Loucy (cell line): Measurements from ENCODE around the gene FMN1.

ENCODE experiments used
- H2AFZ ChIP-seq: fragments of 200-600 bp; sonication (generic); 2 replicates; pipeline ENCODE4 v1.6.0; 2016; ENCODE audit warnings: antibody characterized with exemption, mild to moderate bottlenecking, low read length, moderate library complexity
- H3F3A ChIP-seq: fragments of 200-600 bp; 2 replicates; pipeline ENCODE4 v1.6.0; 2016; ENCODE audit warnings: antibody characterized with exemption, low read depth, mild to moderate bottlenecking
- H3K27me3 ChIP-seq: fragments of 200-600 bp; sonication (generic); 2 replicates; pipeline ENCODE4 v1.6.1; 2014; ENCODE audit warnings: low read length, mild to moderate bottlenecking; ENCODE audit not compliant: insufficient read depth, poor library complexity, severe bottlenecking
- H3K36me3 ChIP-seq: fragments of 200-600 bp; sonication (generic); 2 replicates; pipeline ENCODE4 v1.6.1; 2016; ENCODE audit warnings: low read length; ENCODE audit not compliant: insufficient read depth
- H3K4me1 ChIP-seq: fragments of 200-600 bp; sonication (generic); 2 replicates; pipeline ENCODE4 v1.5.1; 2014; ENCODE audit warnings: low read length, mild to moderate bottlenecking; ENCODE audit not compliant: insufficient read depth, poor library complexity, severe bottlenecking
- H3K4me2 ChIP-seq: fragments of 200-600 bp; sonication (generic); 2 replicates; pipeline ENCODE4 v1.6.0; 2014; ENCODE audit warnings: antibody characterized with exemption, low read length, low read depth, mild to moderate bottlenecking; ENCODE audit not compliant: poor library complexity, severe bottlenecking
- H3K4me3 ChIP-seq: fragments of 200-600 bp; sonication (generic); 2 replicates; pipeline ENCODE4 v1.5.1; 2014; ENCODE audit warnings: low read length, mild to moderate bottlenecking, mixed read lengths; ENCODE audit not compliant: poor library complexity, severe bottlenecking
- H3K79me2 ChIP-seq: fragments of 200-600 bp; sonication (generic); 2 replicates; pipeline ENCODE4 v1.6.1; 2014; ENCODE audit warnings: low read length; ENCODE audit not compliant: insufficient read depth
- H3K9ac ChIP-seq: fragments of 200-600 bp; sonication (generic); 2 replicates; pipeline ENCODE4 v1.6.0; 2014; ENCODE audit warnings: mild to moderate bottlenecking, low read depth, low read length, moderate library complexity; ENCODE audit not compliant: poor library complexity, severe bottlenecking
- H3K9me2 ChIP-seq: fragments of 200-600 bp; sonication (generic); replicated peaks from 2 replicates; pipeline ENCODE4 v1.6.1; 2016; ENCODE audit warnings: low read depth, low read length, mixed read lengths
- H3K9me3 ChIP-seq: fragments of 200-600 bp; sonication (generic); 2 replicates; pipeline ENCODE4 v1.6.1; 2014; ENCODE audit warnings: mild to moderate bottlenecking, antibody characterized with exemption, low read length, low read depth; ENCODE audit not compliant: insufficient read depth
- H4K20me1 ChIP-seq: fragments of 200-600 bp; sonication (generic); 2 replicates; pipeline ENCODE4 v1.6.0; 2014; ENCODE audit warnings: antibody characterized with exemption, low read length, mild to moderate bottlenecking; ENCODE audit not compliant: insufficient read depth, poor library complexity, severe bottlenecking
- CTCF ChIP-seq: fragments of 200-600 bp; sonication (generic); conservative IDR thresholded peaks from 2 replicates; pipeline ENCODE4 v1.5.1; 2014; ENCODE audit warnings: mild to moderate bottlenecking, antibody characterized with exemption, low read length
- EZH2phosphoT487 ChIP-seq: fragments of 200-600 bp; IDR thresholded peaks from 2 replicates; pipeline ENCODE4 v1.6.1; 2018; ENCODE audit warnings: antibody characterized with exemption, mild to moderate bottlenecking, moderate library complexity, borderline replicate concordance

Gene FMN1

GRCh38 chr15:32935139-32935538 is 259.4 kb downstream of the FMN1 start:
- H3K4me1 ChIP-seq: no peaks in the 10 kb centered on the region
- no peaks in the 10 kb centered on the region for H4K20me1 ChIP-seq
- no peaks in the 10 kb centered on the region for H3K9me3 ChIP-seq
- no peaks in the 10 kb centered on the region for H3K27me3 ChIP-seq
- H3K4me2 ChIP-seq: no peak overlapping the region
- no peak overlapping the region for H3K9ac ChIP-seq
- H2AFZ ChIP-seq: no peak overlapping the region
- no peaks in the 10 kb centered on the region; the same call in 1 of the 2 replicates for H3F3A ChIP-seq
- TF ChIP-seq CTCF (no peak), EZH2phosphoT487 (no peak)
- no peaks in the 10 kb centered on the region for H3K79me2 ChIP-seq
- no peaks in the 10 kb centered on the region for H3K9me2 ChIP-seq
- no peak overlapping the region for H3K4me3 ChIP-seq
- H3K36me3 ChIP-seq: no peaks in the 10 kb centered on the region

- Histone ChIP-seq H3K9ac (no peak overlapping the region), H3K4me1 (no peaks in the 10 kb centered on the region), H3K4me2 (no peak overlapping the region), H3K36me3 (no peaks in the 10 kb centered on the region), H3K4me3 (no peak overlapping the region), H4K20me1 (no peaks in the 10 kb centered on the region), H2AFZ (no peak overlapping the region), H3F3A (no peaks in the 10 kb centered on the region; the same call in 1 of the 2 replicates), H3K79me2 (no peaks in the 10 kb centered on the region), H3K27me3 (no peaks in the 10 kb centered on the region), H3K9me3 (no peaks in the 10 kb centered on the region), H3K9me2 (no peaks in the 10 kb centered on the region)
- TF ChIP-seq EZH2phosphoT487: no peak
- TF ChIP-seq CTCF: no peak
Measured at GRCh38 chr15:32933236-32933635, 261.3 kb downstream of the FMN1 start.

- no peak overlapping the region for H3K9ac ChIP-seq
- no peak overlapping the region for H2AFZ ChIP-seq
- no peak overlapping the region for H3K4me2 ChIP-seq
- no peaks in the 10 kb centered on the region for H3K79me2 ChIP-seq
- no peaks in the 10 kb centered on the region for H4K20me1 ChIP-seq
- TF ChIP-seq EZH2phosphoT487 (no peak), CTCF (no peak)
- H3K4me3 ChIP-seq: no peak overlapping the region
- H3K9me3 ChIP-seq: no peaks in the 10 kb centered on the region
- H3K4me1 ChIP-seq: no peaks in the 10 kb centered on the region
- no peaks in the 10 kb centered on the region; the same call in 1 of the 2 replicates for H3F3A ChIP-seq
- no peaks in the 10 kb centered on the region for H3K9me2 ChIP-seq
- H3K27me3 ChIP-seq: no peaks in the 10 kb centered on the region
- H3K36me3 ChIP-seq: no peaks in the 10 kb centered on the region; the same call in 1 of the 2 replicates
Measured at GRCh38 chr15:32928876-32929275, 265.6 kb downstream of the FMN1 start.
